Stimulated activated CD8-positive, alpha-beta memory T cell treated with anti-CD3 and anti-CD28 coated beads, Interleukin-4, amount 100 ng/mL, for 24 hours (primary cell): ENCODE measurements around the gene PAOX.
"Not testable (repeated sequence)": the region's sequence is repeated elsewhere in the genome, so short reads cannot be mapped to it uniquely, and the experiment has no call there.

Source experiments
- DNase-seq: peaks from one replicate; pipeline ENCODE4 v3.0.0-alpha.2; 2020; ENCODE audit warnings: low read depth

Gene PAOX

GRCh38 chr10:133405844-133406527 lies 26.9 kb downstream of the PAOX start:
- DNase-seq: no peak

DNA sequence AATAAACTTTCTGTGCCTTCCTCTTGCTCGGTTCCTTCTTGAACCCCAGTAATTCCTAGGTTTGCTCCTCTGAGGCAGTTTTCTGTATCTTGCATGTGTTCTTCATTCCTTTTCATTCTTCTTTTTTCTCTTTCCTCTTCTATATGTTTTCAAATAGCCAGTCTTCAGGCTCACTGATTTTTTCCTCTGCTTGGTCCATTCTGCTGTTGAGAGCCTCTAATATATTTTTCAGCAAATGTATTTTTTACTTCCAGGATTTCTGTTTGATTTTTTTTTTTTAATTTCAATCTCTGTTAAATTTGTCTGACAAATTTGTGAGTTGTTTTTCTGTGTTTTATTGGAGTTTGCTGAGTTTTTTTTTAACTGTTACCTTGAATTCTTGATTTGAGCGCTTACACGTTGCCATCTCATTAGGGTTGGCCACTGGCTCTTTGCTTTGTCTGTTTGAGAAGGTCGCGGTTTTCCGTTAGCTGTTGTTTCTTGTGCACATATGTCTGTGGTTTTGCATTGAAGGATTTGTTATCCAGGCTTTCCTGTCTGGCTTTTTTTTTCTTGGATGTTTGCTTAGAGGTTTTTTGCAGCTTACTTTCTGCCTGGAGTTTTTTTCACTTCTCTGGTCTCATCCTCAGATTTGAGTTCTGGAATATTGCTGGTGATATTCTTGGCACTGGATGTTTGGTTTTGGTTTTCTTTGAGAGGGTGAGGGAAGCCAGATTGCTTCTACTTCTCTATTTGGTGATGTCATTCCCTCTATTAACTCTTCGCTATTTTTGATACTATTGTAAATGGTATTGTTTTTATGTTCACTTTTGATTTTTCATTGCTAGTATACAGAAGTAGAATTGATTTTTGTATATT lies 32.7 kb downstream of the PAOX start:
- DNase-seq: no peak

DNA sequence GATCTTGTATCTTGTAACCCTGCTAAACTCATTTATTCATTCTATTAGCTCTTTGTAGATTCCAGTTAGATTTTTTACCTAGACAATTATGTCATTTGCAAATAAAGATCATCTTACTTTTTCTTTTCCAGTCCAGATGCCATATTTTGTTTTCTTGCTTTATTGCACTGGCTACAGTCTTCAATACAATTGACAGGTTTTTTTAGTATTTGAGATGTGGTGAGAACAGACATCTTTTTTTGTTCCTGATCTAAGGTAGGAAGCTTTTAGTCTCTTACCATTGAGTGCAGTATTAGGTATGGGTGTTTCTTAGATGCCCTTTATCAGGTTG lies 33.3 kb downstream of the PAOX start:
- no peak for DNase-seq

DNA sequence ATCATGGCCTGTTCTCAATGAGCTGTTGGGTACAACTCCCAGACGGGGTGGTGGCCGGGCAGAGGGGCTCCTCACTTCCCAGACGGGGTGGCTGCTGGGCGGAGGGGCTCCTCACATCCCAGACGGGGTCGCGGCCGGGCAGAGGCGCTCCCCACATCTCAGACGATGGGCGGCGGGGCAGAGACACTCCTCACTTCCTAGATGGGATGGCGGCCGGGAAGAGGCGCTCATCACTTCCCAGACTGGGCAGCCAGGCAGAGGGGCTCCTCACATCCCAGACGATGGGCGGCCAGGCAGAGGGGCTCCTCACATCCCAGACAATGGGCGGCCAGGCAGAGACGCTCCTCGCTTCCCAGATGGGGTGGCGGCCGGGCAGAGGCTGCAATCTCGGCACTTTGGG lies 35.3 kb downstream of the PAOX start:
- not testable (repeated sequence) for DNase-seq

GRCh38 chr10:133415752-133416151 lies 36.7 kb downstream of the PAOX start:
- DNase-seq: no peak

GRCh38 chr10:133418289-133418993 lies 39.4 kb downstream of the PAOX start:
- no peak for DNase-seq

GRCh38 chr10:133419211-133419950 lies 40.3 kb downstream of the PAOX start:
- no peak for DNase-seq

- no peak for DNase-seq
Observed at GRCh38 chr10:133420028-133420427, 41.0 kb downstream of the PAOX start.

DNA sequence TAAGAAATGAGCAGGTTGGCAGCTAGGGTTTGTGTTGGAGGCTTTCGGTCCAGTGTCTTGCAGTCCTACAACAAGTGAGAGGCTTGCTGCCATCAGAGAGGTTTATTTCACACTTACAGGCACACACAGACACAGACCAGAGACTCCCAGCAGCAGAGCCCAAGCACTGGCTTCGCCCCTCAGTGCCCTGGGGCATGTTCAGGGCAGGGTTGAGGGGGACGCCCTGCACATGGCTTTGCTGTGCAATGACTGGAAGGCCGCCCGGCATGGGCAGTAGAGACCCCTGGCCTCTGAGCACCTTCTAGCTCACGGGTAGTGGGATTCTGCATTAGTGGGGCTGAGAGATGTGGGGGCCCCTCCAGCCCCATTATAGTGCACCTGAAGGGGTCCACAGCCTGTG lies 41.5 kb downstream of the PAOX start:
- no peak for DNase-seq

DNA sequence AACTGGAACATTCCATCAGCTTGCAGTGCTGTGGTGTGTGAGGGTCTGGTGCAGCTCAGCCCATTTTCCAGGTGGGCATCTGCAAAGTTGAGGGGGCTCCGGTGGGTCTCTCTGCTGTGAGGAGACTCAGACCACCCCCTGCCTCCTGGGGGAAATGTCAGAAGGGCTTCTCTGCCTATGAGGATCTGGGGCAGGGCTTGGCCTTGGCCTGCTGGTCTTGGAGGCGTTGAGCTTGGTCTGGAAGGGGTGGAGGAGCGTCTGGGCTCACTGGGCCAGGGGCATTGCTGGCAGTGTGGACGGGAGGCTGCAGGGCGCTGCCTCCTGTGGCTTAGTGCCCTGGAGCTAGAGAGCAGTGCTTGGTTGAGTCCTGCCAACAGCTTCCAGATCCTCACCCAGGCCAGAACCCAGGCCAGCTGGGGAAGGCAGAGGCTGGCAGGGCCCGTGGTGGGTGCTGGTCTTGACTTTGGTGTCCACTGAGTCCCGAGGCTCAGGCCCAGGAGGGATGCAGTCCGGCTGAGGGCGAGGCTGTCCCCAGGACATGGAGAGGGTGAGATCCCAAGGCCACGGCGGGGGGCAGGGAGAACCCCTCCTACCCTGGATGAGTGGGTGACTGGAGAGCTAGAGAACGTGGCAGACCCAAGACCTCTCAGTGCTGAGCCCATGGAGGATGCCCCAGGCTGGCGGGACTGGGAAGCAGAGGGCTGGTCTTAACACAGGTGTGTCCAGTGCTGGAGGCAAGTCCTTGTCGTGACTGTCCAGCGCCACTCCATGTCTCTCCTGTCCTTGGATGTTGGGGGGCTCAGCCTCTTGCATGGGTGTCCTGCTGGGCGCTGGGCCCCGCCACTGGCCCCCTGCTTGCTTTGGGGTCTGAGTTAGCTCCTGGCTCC lies 42.5 kb downstream of the PAOX start:
- DNase-seq: no peak

DNA sequence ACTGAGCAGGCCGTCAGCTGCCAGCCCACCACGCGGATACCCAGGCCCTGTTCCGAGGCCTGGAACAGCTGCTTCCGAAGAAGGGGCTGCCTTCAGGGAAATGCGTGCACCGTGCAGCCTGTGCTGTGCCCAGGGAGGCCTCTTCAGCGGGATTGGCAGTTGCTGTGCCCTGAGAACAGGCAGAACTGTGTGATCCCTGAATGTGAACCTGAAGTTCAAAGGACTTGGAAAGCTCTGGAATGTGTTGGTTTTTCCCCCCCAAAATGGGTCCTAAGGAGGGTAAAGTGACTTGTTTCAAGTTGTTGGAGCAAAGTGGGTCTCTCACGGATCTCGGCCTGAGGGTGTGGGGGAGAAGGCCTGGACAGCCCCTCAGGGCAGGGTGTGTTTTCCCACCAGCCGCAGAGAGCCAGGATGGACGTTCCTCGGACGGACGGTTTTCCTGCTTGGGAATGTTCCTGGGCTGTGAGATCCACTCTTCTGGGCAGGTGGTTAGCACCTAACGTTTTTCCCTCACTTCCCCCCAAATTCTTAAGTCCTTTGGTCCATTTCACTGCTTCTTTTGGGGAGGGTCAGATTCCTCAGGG lies 43.3 kb downstream of the PAOX start:
- no peak for DNase-seq

- DNase-seq: no peak
Observed at GRCh38 chr10:133422807-133423771, 44.0 kb downstream of the PAOX start.

- not testable (repeated sequence) for DNase-seq
Observed at GRCh38 chr10:133424102-133424501, 45.0 kb downstream of the PAOX start.

DNA sequence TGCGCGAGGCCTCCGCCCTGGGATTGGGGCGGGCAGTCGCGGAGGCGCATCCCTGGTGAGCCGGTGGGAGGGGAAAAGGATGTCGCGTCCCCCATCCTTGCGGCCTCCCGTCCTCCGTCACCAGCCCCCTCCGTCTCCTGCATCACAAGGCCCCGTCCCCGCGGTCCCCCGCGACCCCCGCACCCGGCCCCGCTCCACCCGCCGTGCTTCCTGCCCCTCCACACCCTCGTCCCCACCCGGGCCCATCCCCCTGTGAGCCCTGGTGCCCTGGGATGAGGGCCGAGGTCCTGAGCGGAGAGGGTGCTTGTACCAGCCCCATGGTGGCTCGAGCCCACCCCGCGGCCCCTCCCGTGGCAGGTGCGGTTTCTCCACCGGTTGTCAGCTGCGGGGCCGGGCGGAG lies 45.5 kb downstream of the PAOX start, which contains the start of gene SPRN:
Gene SPRN, minus strand, starts transcription at position 25 of the 400 bp plus-strand sequence. CDS start 944 bp downstream, outside the sequence.
- DNase-seq: not testable (repeated sequence)

DNA sequence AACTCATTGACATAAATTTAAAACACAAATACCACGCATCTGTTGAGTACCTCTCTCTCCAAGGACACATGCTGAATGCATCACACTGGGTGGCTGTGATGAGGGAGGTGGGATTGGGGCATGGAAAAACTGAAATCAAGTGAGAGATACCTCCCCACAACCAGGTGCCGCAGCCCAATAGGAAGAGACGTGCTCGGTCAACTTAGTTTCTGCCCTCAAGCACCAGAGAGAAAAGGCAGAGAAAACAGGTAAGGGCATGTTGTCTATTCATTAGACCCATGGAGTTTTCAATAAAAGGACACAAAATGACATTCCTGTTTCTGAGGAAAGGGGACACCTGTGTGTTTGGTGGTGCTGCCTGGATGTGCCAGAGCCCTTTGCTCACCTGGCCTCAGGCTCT lies 50.5 kb downstream of the PAOX start:
- not testable (repeated sequence) for DNase-seq

- DNase-seq: not testable (repeated sequence)
Observed at GRCh38 chr10:133431888-133432613, 53.0 kb downstream of the PAOX start.

GRCh38 chr10:133432789-133433188 lies 53.7 kb downstream of the PAOX start:
- not testable (repeated sequence) for DNase-seq

- no peak for DNase-seq
Observed at GRCh38 chr10:133438711-133439273, 59.7 kb downstream of the PAOX start.
